Vagina (tissue), 2 donors: ENCODE measurements around the gene PBX1.

Experiments used
- CTCF ChIP-seq, 3 experiments: fragments of 450-650 bp in 2 of 3; fragments of 200-600 bp in 1 of 3; sonication (generic) in 1 of 3; IDR thresholded peaks; one replicate each; pipeline ENCODE4 v1.5.1; 2017 to 2019; ENCODE audit warnings: antibody characterized with exemption in 3 of 3, mild to moderate bottlenecking in 2 of 3, moderate library complexity in 2 of 3
- POLR2A ChIP-seq, 2 donors: fragments of 450-650 bp; IDR thresholded peaks; one replicate each; pipeline ENCODE4 v1.6.1; 2017; ENCODE audit warnings: antibody characterized with exemption in 2 of 2, mild to moderate bottlenecking in 2 of 2, moderate library complexity in 2 of 2

DNA sequence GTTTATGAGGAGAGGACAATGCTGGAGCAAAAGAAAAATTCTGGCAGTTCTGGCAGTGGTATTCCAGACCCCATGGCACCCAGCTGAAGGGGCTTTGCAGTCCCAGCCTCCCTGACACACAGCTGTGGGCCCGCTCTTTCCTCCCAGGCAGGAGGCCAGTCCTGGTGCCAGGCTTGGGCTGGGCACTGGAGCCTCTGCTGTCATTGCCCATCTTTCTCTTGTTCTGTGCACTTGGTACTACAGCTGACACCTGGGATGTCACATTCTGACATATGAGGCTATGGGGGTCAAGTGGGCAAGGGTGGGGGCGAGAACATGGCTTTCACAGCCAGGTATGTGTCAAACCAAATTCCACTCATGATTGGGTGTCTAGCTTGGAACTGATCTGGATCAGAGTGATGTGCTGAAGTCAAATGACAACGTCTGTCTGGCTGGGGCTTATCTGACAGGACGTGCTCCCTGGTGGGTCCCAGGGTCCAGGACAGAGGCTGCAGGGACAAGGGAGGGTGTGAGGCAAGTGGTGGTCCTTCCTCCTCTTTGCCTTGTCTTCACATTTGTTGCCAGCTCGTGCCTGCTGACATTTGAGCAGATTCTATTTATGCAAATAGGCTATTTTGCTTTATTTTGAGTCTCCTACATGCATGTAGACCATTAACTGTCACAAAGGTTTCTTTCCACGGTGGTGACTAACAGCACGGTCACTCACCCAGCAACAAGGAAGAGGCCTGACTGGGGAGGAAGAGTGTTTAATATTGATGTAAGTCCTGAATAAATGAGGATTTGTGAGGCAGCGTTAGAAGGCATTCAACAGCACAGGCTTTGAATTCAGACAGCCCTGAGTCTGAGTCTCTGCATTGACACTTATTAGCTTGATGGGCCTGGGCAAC lies 336.3 kb downstream of the PBX1 start:
- TF ChIP-seq POLR2A (IDR thresholded peaks at IDR 0.05) (no peak), CTCF (IDR thresholded peaks at IDR 0.05) (no peak)
